Measurements from ENCODE around the gene GNB2. TPM values are rescaled to one million over a fixed set of nuclear protein-coding genes. Genes with fewer than 3 reads are reported as not detected.
A peak's percentile ranks its signal among the peaks of the same experiment; 100 is the strongest.

The GNB2 gene
- total RNA-seq, 1 experiment from 2014 or later: 174 TPM

DNA sequence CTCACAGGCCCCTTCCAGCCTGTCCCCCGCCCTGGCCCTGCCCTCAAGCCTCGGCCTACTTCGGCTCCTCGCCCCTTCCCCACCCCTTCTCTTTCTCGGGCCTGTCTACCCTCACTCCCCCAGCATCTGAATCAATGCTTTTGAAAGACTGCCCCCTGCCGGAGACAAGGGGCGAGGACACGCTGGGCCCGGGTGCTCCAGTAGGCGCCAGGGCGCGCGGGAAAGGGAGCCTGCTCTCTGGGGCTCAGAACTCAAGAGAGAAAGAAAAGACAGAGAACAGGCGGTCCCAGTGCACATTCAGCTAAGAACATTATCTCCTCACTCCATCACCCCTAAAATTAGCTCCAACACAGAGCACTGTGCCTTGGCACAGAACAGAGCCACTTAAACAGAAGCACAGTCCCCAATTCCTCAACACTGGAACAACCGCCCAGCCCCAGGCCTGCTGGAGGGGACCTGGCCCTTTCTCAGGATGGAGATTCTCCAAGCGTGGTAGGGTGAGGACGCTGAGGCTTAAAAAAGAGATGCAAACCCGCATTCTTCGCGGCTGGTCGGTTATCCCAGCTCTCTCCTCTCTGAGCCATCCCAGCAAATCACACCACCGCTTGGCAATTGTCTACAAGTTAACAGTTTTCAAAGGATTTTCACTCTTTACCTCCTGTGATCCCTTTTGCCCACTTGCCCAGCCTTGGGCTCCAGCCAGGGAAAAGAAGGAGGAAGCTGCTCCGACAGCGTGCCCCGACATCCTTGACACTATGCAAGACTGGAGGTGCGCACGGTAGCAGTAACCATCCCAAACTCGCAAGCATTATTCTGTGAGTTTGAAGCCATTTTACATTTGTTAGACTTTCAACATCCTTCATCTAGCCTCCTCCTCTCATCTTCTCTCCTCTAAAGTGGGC, 18.4 kb downstream of the GNB2 start:
- Histone ChIP-seq H4K5ac (ENCODE audit: insufficient read length, low read depth, low read length) (no peak overlapping the region), H3K9me3 (ENCODE audit: control insufficient read depth, low read depth, low read length) (no peaks in the 10 kb centered on the region), H3K79me1 (ENCODE audit: insufficient read depth, low read depth, low read length, poor library complexity, severe bottlenecking) (peaks cover 5% of the 10 kb centered on the region), H3K14ac (ENCODE audit: insufficient read depth, low read length) (no peak overlapping the region), H2BK20ac (ENCODE audit: low read depth, low read length, poor library complexity, severe bottlenecking) (no peak overlapping the region), H2BK5ac (ENCODE audit: insufficient read length, low read length) (no peak overlapping the region), H2AFZ (ENCODE audit: low read length) (no peak overlapping the region), H3K56ac (ENCODE audit: insufficient read length, low read depth, low read length) (no peak overlapping the region), H3K23ac (ENCODE audit: insufficient read length, low read depth, low read length) (no peak overlapping the region), H2BK15ac (ENCODE audit: low read depth, low read length) (no peak overlapping the region), H3K27ac (ENCODE audit: insufficient read length, low read depth, low read length) (no peak overlapping the region), H3K4ac (ENCODE audit: low read depth, low read length) (no peak overlapping the region), H2BK12ac (ENCODE audit: insufficient read length, low read depth, low read length) (no peak overlapping the region), H4K20me1 (ENCODE audit: control insufficient read depth, insufficient read depth, insufficient read length) (no peaks in the 10 kb centered on the region), H3K4me1 (ENCODE audit: insufficient read depth, low read length) (0 out of 2 replicates have a peak, but pooled peaks cover 5% of the 10 kb centered on the region), H4K91ac (ENCODE audit: insufficient read length, low read depth, low read length) (no peak overlapping the region), H2BK120ac (ENCODE audit: low read depth, low read length, poor library complexity, severe bottlenecking) (no peak overlapping the region), H3K23me2 (ENCODE audit: insufficient read length, low read depth, low read length, poor library complexity, severe bottlenecking) (peaks cover 12% of the 10 kb centered on the region), H3T11ph (ENCODE audit: low read length) (no peak overlapping the region), H2AK5ac (ENCODE audit: insufficient read length, low read length) (no peak overlapping the region), H3K27me3 (ENCODE audit: insufficient read depth, low read length) (no peaks in the 10 kb centered on the region), H4K8ac (replicated peaks; ENCODE audit: insufficient read length, low read depth, low read length) (no peak overlapping the region), H3K18ac (ENCODE audit: insufficient read length, low read depth, low read length) (no peak overlapping the region), H3K4me2 (ENCODE audit: insufficient read depth, insufficient read length, low read length) (peak overlapping the region; percentile 80), H3K79me2 (ENCODE audit: insufficient read depth, low read length) (peaks cover 30% of the 10 kb centered on the region; the same call in 1 of the 2 replicates), H3K9ac (ENCODE audit: extremely low read depth, insufficient read length, low read length) (peak overlapping the region; percentile 82)
- TF ChIP-seq, protein P1, sequence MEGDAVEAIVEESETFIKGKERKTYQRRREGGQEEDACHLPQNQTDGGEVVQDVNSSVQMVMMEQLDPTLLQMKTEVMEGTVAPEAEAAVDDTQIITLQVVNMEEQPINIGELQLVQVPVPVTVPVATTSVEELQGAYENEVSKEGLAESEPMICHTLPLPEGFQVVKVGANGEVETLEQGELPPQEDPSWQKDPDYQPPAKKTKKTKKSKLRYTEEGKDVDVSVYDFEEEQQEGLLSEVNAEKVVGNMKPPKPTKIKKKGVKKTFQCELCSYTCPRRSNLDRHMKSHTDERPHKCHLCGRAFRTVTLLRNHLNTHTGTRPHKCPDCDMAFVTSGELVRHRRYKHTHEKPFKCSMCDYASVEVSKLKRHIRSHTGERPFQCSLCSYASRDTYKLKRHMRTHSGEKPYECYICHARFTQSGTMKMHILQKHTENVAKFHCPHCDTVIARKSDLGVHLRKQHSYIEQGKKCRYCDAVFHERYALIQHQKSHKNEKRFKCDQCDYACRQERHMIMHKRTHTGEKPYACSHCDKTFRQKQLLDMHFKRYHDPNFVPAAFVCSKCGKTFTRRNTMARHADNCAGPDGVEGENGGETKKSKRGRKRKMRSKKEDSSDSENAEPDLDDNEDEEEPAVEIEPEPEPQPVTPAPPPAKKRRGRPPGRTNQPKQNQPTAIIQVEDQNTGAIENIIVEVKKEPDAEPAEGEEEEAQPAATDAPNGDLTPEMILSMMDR (conservative IDR thresholded peaks at IDR 0.05): peak; percentile 96
- H3K4me1 Mint-ChIP-seq: peaks cover 28 to 43% of the 10 kb centered on the region in 2 experiments
- H3K36me3 Mint-ChIP-seq (ENCODE audit: insufficient read depth in 1 of 3, low read depth in 3 of 3): peaks cover 20 to 36% (median 35%) of the 10 kb centered on the region in 3 experiments
- peaks cover 2% of the 10 kb centered on the region; the same call in 1 of the 2 replicates for H3K27me3 Mint-ChIP-seq (ENCODE audit: low read depth)
- peak overlapping the region; percentile 97 for H3K4me3 Mint-ChIP-seq
- peak overlapping the region; percentile 51 to 98 (median 90); a peak in 6 of 7 replicates for H3K27ac Mint-ChIP-seq
- no CpG with 5 or more reads among the region's 28 CpGs for WGBS (ENCODE audit: extremely low coverage, insufficient read length, low lambda C conversion rate)
- DNase-seq: peak; percentile 89
- H3K9me3 Mint-ChIP-seq: no peaks in the 10 kb centered on the region
